Loucy (cell line): ENCODE results near the gene BTBD1.

ENCODE experiments used
- H2AFZ ChIP-seq: fragments of 200-600 bp; sonication (generic); 2 replicates; pipeline ENCODE4 v1.6.0; 2016; ENCODE audit warnings: antibody characterized with exemption, mild to moderate bottlenecking, low read length, moderate library complexity
- H3F3A ChIP-seq: fragments of 200-600 bp; 2 replicates; pipeline ENCODE4 v1.6.0; 2016; ENCODE audit warnings: antibody characterized with exemption, low read depth, mild to moderate bottlenecking
- H3K27me3 ChIP-seq: fragments of 200-600 bp; sonication (generic); 2 replicates; pipeline ENCODE4 v1.6.1; 2014; ENCODE audit warnings: low read length, mild to moderate bottlenecking; ENCODE audit not compliant: insufficient read depth, poor library complexity, severe bottlenecking
- H3K36me3 ChIP-seq: fragments of 200-600 bp; sonication (generic); 2 replicates; pipeline ENCODE4 v1.6.1; 2016; ENCODE audit warnings: low read length; ENCODE audit not compliant: insufficient read depth
- H3K4me1 ChIP-seq: fragments of 200-600 bp; sonication (generic); 2 replicates; pipeline ENCODE4 v1.5.1; 2014; ENCODE audit warnings: low read length, mild to moderate bottlenecking; ENCODE audit not compliant: insufficient read depth, poor library complexity, severe bottlenecking
- H3K4me2 ChIP-seq: fragments of 200-600 bp; sonication (generic); 2 replicates; pipeline ENCODE4 v1.6.0; 2014; ENCODE audit warnings: antibody characterized with exemption, low read length, low read depth, mild to moderate bottlenecking; ENCODE audit not compliant: poor library complexity, severe bottlenecking
- H3K4me3 ChIP-seq: fragments of 200-600 bp; sonication (generic); 2 replicates; pipeline ENCODE4 v1.5.1; 2014; ENCODE audit warnings: low read length, mild to moderate bottlenecking, mixed read lengths; ENCODE audit not compliant: poor library complexity, severe bottlenecking
- H3K79me2 ChIP-seq: fragments of 200-600 bp; sonication (generic); 2 replicates; pipeline ENCODE4 v1.6.1; 2014; ENCODE audit warnings: low read length; ENCODE audit not compliant: insufficient read depth
- H3K9ac ChIP-seq: fragments of 200-600 bp; sonication (generic); 2 replicates; pipeline ENCODE4 v1.6.0; 2014; ENCODE audit warnings: mild to moderate bottlenecking, low read depth, low read length, moderate library complexity; ENCODE audit not compliant: poor library complexity, severe bottlenecking
- H3K9me2 ChIP-seq: fragments of 200-600 bp; sonication (generic); replicated peaks from 2 replicates; pipeline ENCODE4 v1.6.1; 2016; ENCODE audit warnings: low read depth, low read length, mixed read lengths
- H3K9me3 ChIP-seq: fragments of 200-600 bp; sonication (generic); 2 replicates; pipeline ENCODE4 v1.6.1; 2014; ENCODE audit warnings: mild to moderate bottlenecking, antibody characterized with exemption, low read length, low read depth; ENCODE audit not compliant: insufficient read depth
- H4K20me1 ChIP-seq: fragments of 200-600 bp; sonication (generic); 2 replicates; pipeline ENCODE4 v1.6.0; 2014; ENCODE audit warnings: antibody characterized with exemption, low read length, mild to moderate bottlenecking; ENCODE audit not compliant: insufficient read depth, poor library complexity, severe bottlenecking
- EZH2phosphoT487 ChIP-seq: fragments of 200-600 bp; IDR thresholded peaks from 2 replicates; pipeline ENCODE4 v1.6.1; 2018; ENCODE audit warnings: antibody characterized with exemption, mild to moderate bottlenecking, moderate library complexity, borderline replicate concordance
- TF ChIP-seq, protein P1 (sequence below): fragments of 200-600 bp; sonication (generic); conservative IDR thresholded peaks from 2 replicates; pipeline ENCODE4 v1.5.1; 2014; ENCODE audit warnings: mild to moderate bottlenecking, antibody characterized with exemption, low read length

BTBD1 gene

DNA sequence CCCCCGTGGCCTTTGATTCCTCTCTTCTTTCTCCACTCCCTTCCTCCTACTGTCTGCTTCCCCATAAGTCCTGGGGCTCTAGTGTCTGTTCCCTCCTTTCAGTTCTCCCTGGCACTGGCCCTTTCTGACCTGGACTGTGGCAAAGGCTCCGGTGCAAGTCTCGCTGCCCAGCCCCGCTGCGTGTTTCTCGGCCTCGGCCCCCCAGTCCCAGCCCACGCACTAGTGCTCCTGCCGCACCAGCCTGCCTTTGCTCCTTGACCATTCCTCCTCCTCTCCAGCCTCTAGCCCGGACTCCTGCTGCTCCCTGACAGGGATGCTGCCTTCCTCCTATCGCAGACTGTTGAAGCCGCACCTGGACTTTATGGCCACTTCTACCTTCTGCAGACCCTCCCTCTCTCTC lies 42.5 kb upstream of the BTBD1 start:
- H3K27me3 ChIP-seq, result no peaks in the 10 kb centered on the region
- TF ChIP-seq, protein P1, sequence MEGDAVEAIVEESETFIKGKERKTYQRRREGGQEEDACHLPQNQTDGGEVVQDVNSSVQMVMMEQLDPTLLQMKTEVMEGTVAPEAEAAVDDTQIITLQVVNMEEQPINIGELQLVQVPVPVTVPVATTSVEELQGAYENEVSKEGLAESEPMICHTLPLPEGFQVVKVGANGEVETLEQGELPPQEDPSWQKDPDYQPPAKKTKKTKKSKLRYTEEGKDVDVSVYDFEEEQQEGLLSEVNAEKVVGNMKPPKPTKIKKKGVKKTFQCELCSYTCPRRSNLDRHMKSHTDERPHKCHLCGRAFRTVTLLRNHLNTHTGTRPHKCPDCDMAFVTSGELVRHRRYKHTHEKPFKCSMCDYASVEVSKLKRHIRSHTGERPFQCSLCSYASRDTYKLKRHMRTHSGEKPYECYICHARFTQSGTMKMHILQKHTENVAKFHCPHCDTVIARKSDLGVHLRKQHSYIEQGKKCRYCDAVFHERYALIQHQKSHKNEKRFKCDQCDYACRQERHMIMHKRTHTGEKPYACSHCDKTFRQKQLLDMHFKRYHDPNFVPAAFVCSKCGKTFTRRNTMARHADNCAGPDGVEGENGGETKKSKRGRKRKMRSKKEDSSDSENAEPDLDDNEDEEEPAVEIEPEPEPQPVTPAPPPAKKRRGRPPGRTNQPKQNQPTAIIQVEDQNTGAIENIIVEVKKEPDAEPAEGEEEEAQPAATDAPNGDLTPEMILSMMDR, result no peak
- no peak for TF ChIP-seq EZH2phosphoT487
- no peaks in the 10 kb centered on the region for H3K9me3 ChIP-seq
- H3F3A ChIP-seq, result no peaks in the 10 kb centered on the region
- no peaks in the 10 kb centered on the region; the same call in 1 of the 2 replicates for H3K36me3 ChIP-seq
- peak overlapping the region; percentile 75 for H3K9ac ChIP-seq
- no peak overlapping the region for H3K4me3 ChIP-seq
- no peak overlapping the region for H2AFZ ChIP-seq
- peaks cover 23% of the 10 kb centered on the region for H3K4me1 ChIP-seq
- H3K79me2 ChIP-seq, result no peaks in the 10 kb centered on the region
- H3K9me2 ChIP-seq, result no peaks in the 10 kb centered on the region
- no peaks in the 10 kb centered on the region for H4K20me1 ChIP-seq
- H3K4me2 ChIP-seq, result peak overlapping the region; percentile 97

DNA sequence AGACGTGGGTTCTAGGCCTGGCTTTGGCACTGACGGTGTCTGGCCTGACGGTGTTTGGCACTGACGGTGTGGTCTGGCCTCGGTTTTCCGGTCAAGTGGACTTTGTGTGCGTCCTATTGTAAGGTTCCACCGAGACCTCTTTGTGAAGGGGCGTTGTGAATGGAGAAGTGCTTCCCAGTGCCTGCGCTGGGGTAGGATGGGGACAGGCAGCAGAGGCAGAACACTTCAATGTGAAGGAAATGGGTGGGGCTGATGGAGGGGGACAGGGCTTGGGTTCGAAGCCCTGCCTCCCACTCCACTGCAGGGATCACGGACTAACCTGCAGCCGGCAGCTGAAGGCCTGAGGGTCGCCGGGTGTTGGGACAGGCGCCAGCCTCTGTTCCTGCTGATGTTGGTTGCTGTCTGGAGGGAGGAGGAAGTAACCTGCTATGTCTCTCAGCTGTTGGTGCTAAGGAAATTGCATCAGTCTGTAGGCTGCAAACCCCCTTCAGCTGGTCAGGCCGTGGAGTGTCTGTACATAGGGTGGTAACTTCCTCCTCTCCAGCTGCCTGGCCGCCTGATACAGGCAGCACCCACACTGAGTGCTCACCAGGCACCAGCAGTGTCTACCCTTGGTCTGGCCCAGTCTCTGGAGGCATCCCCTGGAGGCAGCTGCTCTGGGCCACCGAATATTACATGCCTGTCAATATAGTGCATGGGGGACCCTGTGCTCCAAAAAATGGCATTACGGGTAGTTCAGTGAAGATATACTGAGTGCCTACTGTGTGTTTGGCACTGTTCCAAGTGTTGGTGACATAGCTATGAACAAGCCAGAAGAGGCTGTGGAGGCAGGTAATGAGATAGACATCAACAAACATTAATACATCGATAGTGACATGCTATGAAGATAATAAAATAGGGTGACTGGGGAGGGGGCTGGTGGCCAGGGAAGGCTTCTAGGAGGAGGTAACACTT lies 41.5 kb upstream of the BTBD1 start:
- Histone ChIP-seq H3F3A (no peaks in the 10 kb centered on the region), H3K4me3 (peak overlapping the region; percentile 76), H3K9me3 (no peaks in the 10 kb centered on the region), H3K36me3 (no peaks in the 10 kb centered on the region), H3K79me2 (no peaks in the 10 kb centered on the region), H3K27me3 (no peaks in the 10 kb centered on the region), H4K20me1 (no peaks in the 10 kb centered on the region), H3K9me2 (no peaks in the 10 kb centered on the region), H3K9ac (peak overlapping the region; percentile 75), H3K4me1 (peaks cover 23% of the 10 kb centered on the region), H2AFZ (peak overlapping the region; percentile 83), H3K4me2 (peak overlapping the region; percentile 97)
- TF ChIP-seq, protein P1, result no peak
- TF ChIP-seq EZH2phosphoT487, result no peak

DNA sequence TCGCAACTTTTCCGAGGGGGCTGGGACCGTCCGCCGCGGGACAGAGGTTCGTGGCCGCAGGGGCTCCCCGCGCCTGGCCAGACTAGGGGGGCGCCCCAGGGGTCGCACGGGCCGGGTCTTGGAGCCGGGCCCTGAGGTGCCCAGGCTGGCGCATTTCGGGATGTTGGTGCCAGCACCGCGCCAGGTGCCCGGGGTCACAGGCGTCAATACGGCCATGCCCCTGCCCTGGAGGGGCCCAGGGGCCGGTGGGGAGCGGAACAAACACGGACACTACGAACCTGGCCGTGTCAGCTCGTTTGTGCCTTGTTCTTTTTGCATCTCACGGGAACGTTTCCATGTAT lies 40.8 kb upstream of the BTBD1 start:
- Histone ChIP-seq H3K9me2 (no peaks in the 10 kb centered on the region), H3F3A (no peaks in the 10 kb centered on the region), H3K79me2 (no peaks in the 10 kb centered on the region), H4K20me1 (no peaks in the 10 kb centered on the region), H3K9me3 (no peaks in the 10 kb centered on the region), H3K27me3 (no peaks in the 10 kb centered on the region), H3K4me3 (peak overlapping the region; percentile 76), H3K4me2 (peak overlapping the region; percentile 97), H3K9ac (peak overlapping the region; percentile 75), H3K4me1 (peaks cover 23% of the 10 kb centered on the region), H2AFZ (peak overlapping the region; percentile 83), H3K36me3 (no peaks in the 10 kb centered on the region)
- no peak for TF ChIP-seq EZH2phosphoT487
- TF ChIP-seq, protein P1, result no peak
